Liver (tissue), 9 donors: ENCODE results near the gene PDCD10. TPM values are rescaled to one million over a fixed set of nuclear protein-coding genes. Genes with fewer than 3 reads are reported as not detected.

ENCODE experiments used
- DNase-seq: peaks from one replicate; pipeline ENCODE4 v3.0.0-alpha.2; 2017; ENCODE audit warnings: low spot score
- H3K27ac ChIP-seq, 2 donors: one replicate each; pipeline ENCODE4 v1.7.0; 2013; ENCODE audit warnings: inconsistent platforms in 2 of 2, low read length in 2 of 2, control low read depth in 1 of 2, low read depth in 1 of 2, mild to moderate bottlenecking in 1 of 2
- H3K27me3 ChIP-seq, 4 donors: one replicate each; pipeline versions ENCODE4 v1.6.1 to v1.7.0; 2013; ENCODE audit warnings: low read length in 3 of 4, inconsistent platforms in 1 of 4, mild to moderate bottlenecking in 1 of 4, moderate library complexity in 1 of 4; ENCODE audit not compliant: control insufficient read depth in 4 of 4, insufficient read depth in 4 of 4
- H3K36me3 ChIP-seq, 4 donors: one replicate each; pipeline versions ENCODE4 v1.6.1 to v1.7.0; 2013; ENCODE audit warnings: low read length in 3 of 4, mild to moderate bottlenecking in 3 of 4, low read depth in 1 of 4, moderate library complexity in 1 of 4; ENCODE audit not compliant: control insufficient read depth in 4 of 4, insufficient read depth in 3 of 4
- H3K4me1 ChIP-seq, 4 donors: one replicate each; pipeline versions ENCODE4 v1.6.1 to v1.7.0; 2013; ENCODE audit warnings: low read length in 3 of 4, mild to moderate bottlenecking in 3 of 4, moderate library complexity in 1 of 4; ENCODE audit not compliant: control insufficient read depth in 4 of 4, insufficient read depth in 4 of 4
- H3K4me3 ChIP-seq, 3 donors: one replicate each; pipeline versions ENCODE4 v1.6.1 to v1.7.0; 2013; ENCODE audit warnings: low read length in 3 of 3, control low read depth in 1 of 3, low read depth in 1 of 3, mild to moderate bottlenecking in 1 of 3
- H3K9ac ChIP-seq, 2 donors: one replicate each; pipeline ENCODE4 v1.7.0; 2013; ENCODE audit warnings: low read length in 2 of 2, mild to moderate bottlenecking in 2 of 2, moderate library complexity in 2 of 2, control low read depth in 1 of 2, low read depth in 1 of 2
- H3K9me3 ChIP-seq, 4 donors: one replicate each; pipeline versions ENCODE4 v1.6.1 to v1.7.0; 2013; ENCODE audit warnings: low read length in 3 of 4; ENCODE audit not compliant: control insufficient read depth in 4 of 4
- ATF3 ChIP-seq: IDR thresholded peaks from 2 replicates; pipeline ENCODE4 v1.6.1; 2016; ENCODE audit warnings: antibody characterized with exemption
- CTCF ChIP-seq: fragments of 150-350 bp; IDR thresholded peaks from 2 replicates; pipeline ENCODE4 v1.5.1; 2017; ENCODE audit warnings: improper control_type of control experiment, low read depth, low read length; ENCODE audit not compliant: missing input control
- EGR1 ChIP-seq, 2 donors: IDR thresholded peaks; 2 replicates each; pipeline ENCODE4 v1.6.1; 2016 to 2018; ENCODE audit warnings: antibody characterized with exemption in 2 of 2, low read depth in 2 of 2
- FOXA1 ChIP-seq: IDR thresholded peaks from 2 replicates; pipeline ENCODE4 v1.6.1; 2016; ENCODE audit warnings: antibody characterized with exemption
- GABPA ChIP-seq, 2 donors: IDR thresholded peaks in 1 of 2; conservative IDR thresholded peaks in 1 of 2; 2 replicates each; pipeline ENCODE4 v1.6.1; 2016; ENCODE audit warnings: antibody characterized with exemption in 2 of 2, mild to moderate bottlenecking in 1 of 2, moderate library complexity in 1 of 2
- HNF4A ChIP-seq, 2 donors: conservative IDR thresholded peaks; 2 replicates each; pipeline ENCODE4 v1.6.1; 2016; ENCODE audit warnings: antibody characterized with exemption in 2 of 2, mild to moderate bottlenecking in 2 of 2
- HNF4G ChIP-seq: IDR thresholded peaks from 2 replicates; pipeline ENCODE4 v1.6.1; 2016; ENCODE audit warnings: antibody characterized with exemption
- JUND ChIP-seq, 2 donors: IDR thresholded peaks; 2 replicates each; pipeline ENCODE4 v1.6.1; 2016; ENCODE audit warnings: antibody characterized with exemption in 2 of 2
- NR2F2 ChIP-seq: IDR thresholded peaks from 2 replicates; pipeline ENCODE4 v1.6.1; 2016; ENCODE audit warnings: antibody characterized with exemption
- RAD21 ChIP-seq, 2 donors: IDR thresholded peaks; 2 replicates each; pipeline ENCODE4 v1.6.1; 2016; ENCODE audit warnings: antibody characterized with exemption in 2 of 2, mild to moderate bottlenecking in 2 of 2
- REST ChIP-seq: IDR thresholded peaks from 2 replicates; pipeline ENCODE4 v1.6.1; 2016; ENCODE audit warnings: antibody characterized with exemption, mild to moderate bottlenecking
- RXRA ChIP-seq, 2 donors: IDR thresholded peaks; 2 replicates each; pipeline ENCODE4 v1.6.1; 2017 to 2018; ENCODE audit warnings: antibody characterized with exemption in 2 of 2, mild to moderate bottlenecking in 1 of 2
- YY1 ChIP-seq: IDR thresholded peaks from 2 replicates; pipeline ENCODE4 v1.6.1; 2016; ENCODE audit warnings: antibody characterized with exemption, mild to moderate bottlenecking
- ZBTB33 ChIP-seq: IDR thresholded peaks from 2 replicates; pipeline ENCODE4 v1.6.1; 2016; ENCODE audit warnings: antibody characterized with exemption
- WGBS: extraction: QIAGEN DNeasy Blood & Tissue Kit; methylation state at CpG from one replicate; pipeline ENCODE4 v1.1.7; 2013; 5-methylcytosine and 5-hydroxymethylcytosine counted together
- polyA plus RNA-seq, 2 donors: library from polyadenylated mRNA; stranded (reverse) in 1 of 2; unstranded in 1 of 2; fragments of 200-250 nt in 1 of 2; fragments of >200 nt in 1 of 2; fragmentation: Nextera tagmentation in 1 of 2; extraction: Ambion mirVana in 1 of 2; gene quantifications; one replicate each; pipeline versions ENCODE4 v1.2.1 to v1.2.3, GENCODE V29; 2013 to 2015
- total RNA-seq, 2 donors: library from RNA; depleted of rRNA; stranded (reverse); fragments of >200 nt; gene quantifications; one replicate each; pipeline ENCODE4 v1.2.3, GENCODE V29; 2014
- donor health status: healthy.
- donor health status: healthy.
- donor health status: healthy.
- donor health status: healthy.
- donor health status: healthy.

Gene PDCD10
- total and polyA plus RNA-seq, 4 donors, result 17.5 to 84.0 (median 22.5) TPM

GRCh38 chr3:167728632-167729323, 5.9 kb downstream of the PDCD10 start:
- H3K4me3 ChIP-seq, result no peak overlapping the region
- WGBS, result 80% methylated on average over 3 of the region's 3 CpGs
- H3K9me3 ChIP-seq, result no peaks in the 10 kb centered on the region
- no peaks in the 10 kb centered on the region for H3K27me3 ChIP-seq
- H3K27ac ChIP-seq, result no peak overlapping the region
- DNase-seq, result no peak
- no peaks in the 10 kb centered on the region for H3K36me3 ChIP-seq
- no peak overlapping the region for H3K9ac ChIP-seq
- no peak for TF ChIP-seq RAD21 (IDR thresholded peaks at IDR 0.05)
- no peak for TF ChIP-seq FOXA1
- no peak for TF ChIP-seq HNF4A (conservative IDR thresholded peaks at IDR 0.05)
- no peak for TF ChIP-seq ATF3
- no peak for TF ChIP-seq RXRA (IDR thresholded peaks at IDR 0.05)
- no peak for TF ChIP-seq JUND (IDR thresholded peaks at IDR 0.05)
- no peak for TF ChIP-seq YY1
- no peak for TF ChIP-seq GABPA (IDR thresholded peaks at IDR 0.05 in 1 of 2, conservative IDR thresholded peaks at IDR 0.05 in 1 of 2)
- no peak for TF ChIP-seq REST
- no peak for TF ChIP-seq NR2F2
- TF ChIP-seq CTCF, result no peak
- TF ChIP-seq HNF4G, result no peak
- peaks cover 2 to 11% (median 8%) of the 10 kb centered on the region in 4 donors for H3K4me1 ChIP-seq

- Histone ChIP-seq H3K4me1 (peaks cover under 1 to 7% (median 3%) of the 10 kb centered on the region in 4 donors), H3K9me3 (no peaks in the 10 kb centered on the region), H3K36me3 (no peaks in the 10 kb centered on the region), H3K4me3 (no peak overlapping the region), H3K27ac (no peak overlapping the region), H3K9ac (no peak overlapping the region), H3K27me3 (no peaks in the 10 kb centered on the region)
- 82% methylated on average over 3 of the region's 3 CpGs for WGBS
- no peak for DNase-seq
- TF ChIP-seq ATF3 (no peak), HNF4G (no peak), EGR1 (IDR thresholded peaks at IDR 0.05; ENCODE audit: low read depth in 2 of 2) (no peak), JUND (IDR thresholded peaks at IDR 0.05) (no peak), ZBTB33 (no peak), RAD21 (IDR thresholded peaks at IDR 0.05) (no peak)
These were observed 6.5 kb downstream of the PDCD10 start for GRCh38 chr3:167728176-167728575.
